IPS DF 4.7 (cell line): ENCODE results near the gene BRD3OS.
"Not testable (repeated sequence)": the region's sequence is repeated elsewhere in the genome, so short reads cannot be mapped to it uniquely, and the experiment has no call there.

Experiments
- DNase-seq: peaks from one replicate; pipeline ENCODE4 v3.0.0-alpha.2; 2013; ENCODE audit warnings: low spot score; ENCODE audit errors: extremely low read depth

Gene BRD3OS

GRCh38 chr9:134063088-134063570, 37.8 kb downstream of the BRD3OS start:
- DNase-seq = no peak

- no peak for DNase-seq
These were observed 38.5 kb downstream of the BRD3OS start for GRCh38 chr9:134063571-134064450.

- DNase-seq = no peak
These were observed 39.4 kb downstream of the BRD3OS start for GRCh38 chr9:134064711-134065110.

GRCh38 chr9:134065612-134066419, 40.5 kb downstream of the BRD3OS start:
- no peak for DNase-seq

GRCh38 chr9:134066526-134066912, 41.2 kb downstream of the BRD3OS start:
- DNase-seq = no peak

GRCh38 chr9:134066913-134067851, 41.9 kb downstream of the BRD3OS start:
- no peak for DNase-seq

GRCh38 chr9:134067904-134068743, 42.8 kb downstream of the BRD3OS start, which contains the start of gene BRD3:
BRD3 (minus strand) TSS chr9:134068026; CDS start chr9:134053477, 14,549 bp downstream.
- DNase-seq = no peak

GRCh38 chr9:134068744-134069479, 43.6 kb downstream of the BRD3OS start:
- DNase-seq = no peak

- no peak for DNase-seq
These were observed 44.5 kb downstream of the BRD3OS start for GRCh38 chr9:134069480-134070399.

- DNase-seq = no peak
These were observed 45.9 kb downstream of the BRD3OS start for GRCh38 chr9:134071149-134071548.

- not testable (repeated sequence) for DNase-seq
These were observed 47.4 kb downstream of the BRD3OS start for GRCh38 chr9:134072683-134073082.

GRCh38 chr9:134073500-134073899, 48.2 kb downstream of the BRD3OS start:
- no peak for DNase-seq

GRCh38 chr9:134075689-134076088, 50.4 kb downstream of the BRD3OS start:
- DNase-seq = not testable (repeated sequence)

- no peak for DNase-seq
These were observed 51.4 kb downstream of the BRD3OS start for GRCh38 chr9:134076644-134077043.
